Retinal pigment epithelial cell (primary cell): ENCODE data around the gene MAD1L1.

Source experiments
- DNase-seq: peaks from one replicate; pipeline ENCODE4 v3.0.0-alpha.2; 2010; ENCODE audit warnings: low read depth
- H3K4me3 ChIP-seq: 2 replicates; pipeline ENCODE4 v1.5.1; 2011; ENCODE audit warnings: mild to moderate bottlenecking, low read length, control low read depth, moderate library complexity
- TF ChIP-seq, protein P1 (sequence below): conservative IDR thresholded peaks from 2 replicates; pipeline ENCODE4 v1.5.1; 2011; ENCODE audit warnings: low read depth, low read length, control low read depth, inconsistent platforms

The MAD1L1 gene

DNA sequence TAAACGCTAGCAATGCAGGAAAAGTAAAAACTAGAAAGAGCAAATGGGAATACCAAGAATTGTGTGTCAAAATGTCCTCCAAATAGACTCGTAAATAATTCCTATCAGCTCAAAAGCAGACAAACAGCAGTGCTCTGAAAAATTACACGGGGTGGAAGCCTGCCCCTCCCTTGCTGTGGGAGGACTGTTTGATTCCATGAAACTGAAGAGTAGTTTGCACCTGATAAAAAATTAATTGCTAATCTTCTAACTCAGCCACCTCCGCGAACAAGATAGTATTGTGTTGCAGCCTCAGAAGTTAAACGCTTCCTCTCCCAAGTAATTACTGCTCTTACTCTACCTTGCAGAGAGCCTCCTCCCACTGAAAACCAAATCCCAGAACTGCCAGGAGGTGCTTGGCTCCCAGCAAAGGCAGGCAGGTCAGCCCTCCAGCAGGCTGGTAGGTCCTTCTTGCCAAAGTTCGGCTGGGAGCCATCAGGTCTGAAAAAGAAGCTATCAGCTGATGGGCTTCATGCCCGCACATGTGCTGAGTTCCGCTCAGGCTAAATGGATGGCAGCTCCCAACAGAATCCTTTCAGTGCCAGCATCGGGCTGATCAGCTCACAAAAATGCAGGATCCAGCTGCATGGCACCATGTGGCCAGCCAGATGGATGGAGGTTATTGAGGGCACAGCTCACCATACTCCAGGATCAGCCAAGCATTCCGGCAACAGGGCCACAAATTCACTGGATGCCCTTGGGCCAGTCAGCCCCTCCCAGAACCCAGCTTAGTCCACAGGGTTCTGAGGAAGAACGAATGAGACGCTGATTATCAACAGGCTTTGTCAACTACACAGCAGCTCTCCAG lies 37.1 kb downstream of the MAD1L1 start:
- TF ChIP-seq, protein P1, sequence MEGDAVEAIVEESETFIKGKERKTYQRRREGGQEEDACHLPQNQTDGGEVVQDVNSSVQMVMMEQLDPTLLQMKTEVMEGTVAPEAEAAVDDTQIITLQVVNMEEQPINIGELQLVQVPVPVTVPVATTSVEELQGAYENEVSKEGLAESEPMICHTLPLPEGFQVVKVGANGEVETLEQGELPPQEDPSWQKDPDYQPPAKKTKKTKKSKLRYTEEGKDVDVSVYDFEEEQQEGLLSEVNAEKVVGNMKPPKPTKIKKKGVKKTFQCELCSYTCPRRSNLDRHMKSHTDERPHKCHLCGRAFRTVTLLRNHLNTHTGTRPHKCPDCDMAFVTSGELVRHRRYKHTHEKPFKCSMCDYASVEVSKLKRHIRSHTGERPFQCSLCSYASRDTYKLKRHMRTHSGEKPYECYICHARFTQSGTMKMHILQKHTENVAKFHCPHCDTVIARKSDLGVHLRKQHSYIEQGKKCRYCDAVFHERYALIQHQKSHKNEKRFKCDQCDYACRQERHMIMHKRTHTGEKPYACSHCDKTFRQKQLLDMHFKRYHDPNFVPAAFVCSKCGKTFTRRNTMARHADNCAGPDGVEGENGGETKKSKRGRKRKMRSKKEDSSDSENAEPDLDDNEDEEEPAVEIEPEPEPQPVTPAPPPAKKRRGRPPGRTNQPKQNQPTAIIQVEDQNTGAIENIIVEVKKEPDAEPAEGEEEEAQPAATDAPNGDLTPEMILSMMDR, result no peak
- H3K4me3 ChIP-seq, result no peak overlapping the region
- no peak for DNase-seq

DNA sequence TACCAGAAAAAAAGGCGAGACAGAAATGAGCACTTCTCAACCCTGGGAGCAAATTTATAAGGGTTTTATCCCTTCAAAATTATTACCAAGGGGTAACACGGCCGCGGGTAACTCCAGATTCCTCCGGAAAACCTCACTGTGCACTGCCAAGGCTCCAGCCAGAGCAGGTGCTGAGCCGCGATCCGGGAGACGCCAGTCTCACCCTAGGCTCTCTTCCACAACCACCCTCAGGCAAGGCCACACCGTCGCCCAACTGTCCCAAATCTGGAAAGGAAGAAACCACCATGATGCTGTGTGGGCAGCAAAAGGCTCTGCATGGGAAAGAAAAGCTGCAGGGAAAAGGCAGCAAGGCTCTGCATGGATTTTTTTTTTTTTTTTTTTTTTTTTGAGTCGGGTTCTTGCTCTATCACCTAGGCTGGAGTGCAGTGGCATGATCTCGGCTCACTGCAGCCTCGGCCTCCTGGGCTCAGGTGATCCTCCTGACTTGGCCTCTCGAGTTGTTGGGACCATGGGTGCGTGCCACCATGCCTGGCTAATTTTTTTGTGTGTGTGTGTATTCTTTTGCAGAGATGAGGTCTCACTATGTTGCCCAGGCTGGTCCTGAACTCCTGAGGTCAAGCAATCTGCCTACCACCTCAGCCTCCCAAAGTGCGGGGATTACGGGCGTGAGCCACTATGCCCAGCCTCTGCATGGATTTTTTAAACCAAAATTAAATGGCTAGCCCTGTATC lies 39.0 kb downstream of the MAD1L1 start:
- no peak for DNase-seq
- TF ChIP-seq, protein P1, result no peak
- H3K4me3 ChIP-seq, result no peak overlapping the region

DNA sequence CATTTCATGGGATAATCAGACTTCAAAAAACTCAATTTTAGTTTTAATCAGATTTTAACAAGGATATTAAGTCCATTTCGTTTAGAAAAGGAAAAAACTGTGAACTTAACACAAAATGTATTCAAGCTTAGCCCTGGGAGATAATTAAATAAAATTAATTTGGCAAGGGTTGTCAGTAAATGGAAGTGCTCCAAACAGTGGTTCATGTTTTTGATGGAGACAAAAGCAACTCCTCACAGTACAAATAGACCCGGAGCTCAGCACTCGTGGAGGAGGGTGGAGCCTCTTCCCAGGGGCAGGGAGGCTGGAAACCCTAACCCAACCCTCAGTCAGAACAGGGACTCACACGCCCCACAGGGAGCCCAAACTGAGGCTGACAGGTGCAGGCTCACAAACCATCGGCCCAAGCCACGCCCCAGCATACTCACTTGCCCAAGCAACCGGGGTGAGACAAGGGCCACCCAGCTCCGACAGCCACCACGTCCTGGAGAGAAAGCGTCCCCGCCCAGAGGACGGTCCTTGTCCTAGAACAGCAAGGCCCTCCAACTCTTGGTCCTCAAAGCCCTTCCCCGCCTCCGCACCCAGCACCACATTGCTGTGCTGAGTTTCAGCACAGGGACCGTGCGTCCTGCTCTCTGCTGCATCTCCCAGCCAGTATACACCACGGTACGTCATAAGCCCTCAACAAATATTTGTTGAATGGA lies 39.8 kb downstream of the MAD1L1 start:
- TF ChIP-seq, protein P1, result no peak
- no peak for DNase-seq
- H3K4me3 ChIP-seq, result no peak overlapping the region

DNA sequence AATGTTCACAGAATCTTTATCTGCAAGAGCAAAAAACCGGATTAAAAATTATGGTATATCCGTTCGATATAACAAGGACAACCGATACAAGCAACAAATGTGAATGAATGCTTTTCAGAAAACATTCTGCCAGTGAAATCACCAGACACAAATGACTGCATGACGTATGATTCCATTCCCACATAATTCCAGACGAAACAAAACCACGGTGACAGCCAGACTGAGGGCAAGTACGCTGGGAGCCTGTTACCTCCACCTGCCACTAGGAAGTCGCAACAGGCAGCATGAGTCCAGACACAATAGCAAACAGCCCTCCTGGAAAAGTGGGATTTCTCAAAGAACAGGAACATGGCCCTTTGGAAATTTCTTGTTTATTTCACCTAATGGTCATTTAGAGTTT lies 41.7 kb downstream of the MAD1L1 start:
- TF ChIP-seq, protein P1, result no peak
- H3K4me3 ChIP-seq, result no peak overlapping the region
- DNase-seq, result no peak

DNA sequence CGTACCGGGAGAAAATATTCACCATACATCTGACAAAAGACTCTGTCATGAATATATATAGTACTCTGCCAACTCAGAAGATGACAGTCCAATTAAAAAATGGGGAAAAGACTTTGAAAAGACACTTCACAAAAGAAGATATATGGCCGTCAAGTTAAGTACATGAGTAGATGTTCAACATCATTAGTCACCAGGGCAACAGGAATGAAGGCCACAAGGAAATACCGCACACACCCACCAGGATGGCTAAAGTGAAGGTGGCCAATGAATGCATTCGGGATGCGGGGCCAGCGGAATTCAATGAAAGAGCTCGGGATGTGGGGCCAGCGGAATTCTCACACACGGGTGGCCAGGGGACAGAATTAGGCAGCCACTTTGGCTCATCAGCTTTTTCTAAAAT lies 42.2 kb downstream of the MAD1L1 start:
- no peak overlapping the region for H3K4me3 ChIP-seq
- DNase-seq, result no peak

DNA sequence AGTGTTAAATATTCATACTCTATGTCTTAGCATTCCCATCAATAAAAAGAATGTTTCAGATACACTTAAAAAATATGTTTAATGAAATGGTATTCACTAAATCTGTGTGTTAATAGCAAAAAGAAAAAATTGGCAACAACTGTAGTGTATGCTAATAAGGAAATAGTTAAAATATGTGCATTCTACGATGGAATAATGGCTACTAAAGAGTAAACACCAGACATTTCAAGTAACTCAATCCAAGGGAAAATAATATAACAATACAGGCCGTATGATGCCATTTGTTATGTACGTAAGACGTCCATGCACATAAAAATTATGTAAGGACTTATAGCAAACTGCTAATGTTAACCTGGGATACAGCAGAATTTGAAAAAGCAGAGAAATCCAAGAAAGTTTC lies 46.6 kb downstream of the MAD1L1 start:
- no peak for DNase-seq
- H3K4me3 ChIP-seq, result no peak overlapping the region
- TF ChIP-seq, protein P1, result no peak

More for the DNA sequence above, 42.2 kb downstream of the MAD1L1 start:
- TF ChIP-seq, protein P1, result no peak
